H1 (cell line): ENCODE results near the gene KCTD21. TPM values are rescaled to one million over a fixed set of nuclear protein-coding genes. Genes with fewer than 3 reads are reported as not detected.

Experiments
- CTCF ChIA-PET: fragments of 300-600 bp; sonication (Branson Sonifier 250); formaldehyde crosslinking; loops from one replicate; lab custom pipeline; 2021; ENCODE audit not compliant: partially characterized antibody; lab: Charles Lee
- POLR2A ChIA-PET: fragments of 300-600 bp; sonication (Branson Sonifier 250); formaldehyde crosslinking; loops from one replicate; lab custom pipeline; 2021; ENCODE audit warnings: inconsistent platforms; ENCODE audit not compliant: partially characterized antibody; lab: Charles Lee
- DNase-seq, 2 experiments: peaks; one replicate each; pipeline versions ENCODE4 v3.0.0 to v3.0.0-alpha.2; 2010 to 2022; ENCODE audit warnings: low spot score in 2 of 2, low read depth in 1 of 2, mixed read lengths in 1 of 2
- FAIRE-seq: peaks from 2 replicates; lab custom pipeline; 2011; peaks lifted over from hg19 to GRCh38; lab: Jason Lieb, UNC
- H2AFZ ChIP-seq: 2 replicates; pipeline ENCODE4 v1.8.1; 2012; ENCODE audit warnings: low read length, inconsistent platforms
- H2AK5ac ChIP-seq: 2 replicates; pipeline ENCODE4 v1.6.1; 2013; ENCODE audit warnings: low read depth, low read length
- H2BK120ac ChIP-seq: replicated peaks from 2 replicates; pipeline ENCODE3; 2013; ENCODE audit warnings: low read depth, low read length, inconsistent platforms
- H2BK12ac ChIP-seq: 2 replicates; pipeline ENCODE4 v1.6.1; 2013; ENCODE audit warnings: low read depth, low read length
- H2BK15ac ChIP-seq: 2 replicates; pipeline ENCODE4 v1.6.1; 2013; ENCODE audit warnings: low read length
- H2BK20ac ChIP-seq: 2 replicates; pipeline ENCODE4 v1.6.1; 2013; ENCODE audit warnings: low read length
- H2BK5ac ChIP-seq: 2 replicates; pipeline ENCODE4 v1.6.1; 2013; ENCODE audit warnings: low read depth, low read length
- H3K14ac ChIP-seq: 2 replicates; pipeline ENCODE4 v1.6.1; 2013; ENCODE audit warnings: inconsistent platforms; ENCODE audit not compliant: insufficient read length
- H3K18ac ChIP-seq: 2 replicates; pipeline ENCODE4 v1.6.1; 2013; ENCODE audit warnings: low read length; ENCODE audit errors: extremely low read depth
- H3K23ac ChIP-seq: 2 replicates; pipeline ENCODE4 v1.6.1; 2013; ENCODE audit warnings: inconsistent platforms; ENCODE audit not compliant: insufficient read length
- H3K23me2 ChIP-seq: 2 replicates; pipeline ENCODE4 v1.6.1; 2013; ENCODE audit warnings: low read depth, low read length
- H3K27ac ChIP-seq: 2 replicates; pipeline ENCODE4 v1.6.1; 2011; ENCODE audit warnings: low read depth, low read length, inconsistent platforms
- H3K27me3 ChIP-seq, 4 experiments: replicated peaks in 1 of 4; 1 replicate in 1 of 4; 2 replicates in 3 of 4; pipeline versions ENCODE4 v1.6.1 to v1.8.1; 2011 to 2013; ENCODE audit warnings: low read length in 3 of 4, mild to moderate bottlenecking in 3 of 4, inconsistent platforms in 2 of 4, mixed read lengths in 2 of 4, moderate library complexity in 1 of 4; ENCODE audit not compliant: control insufficient read depth in 3 of 4, insufficient read depth in 3 of 4; ENCODE audit errors: extremely low read depth in 1 of 4
- H3K36me3 ChIP-seq, 4 experiments: 2 replicates each; pipeline versions ENCODE4 v1.6.1 to v1.8.1; 2011 to 2013; ENCODE audit warnings: mild to moderate bottlenecking in 4 of 4, low read length in 3 of 4, moderate library complexity in 2 of 4, control low read depth in 1 of 4, inconsistent platforms in 1 of 4; ENCODE audit not compliant: insufficient read depth in 4 of 4, control insufficient read depth in 2 of 4
- H3K4ac ChIP-seq: replicated peaks from 2 replicates; pipeline ENCODE3; 2013; ENCODE audit warnings: low read length, low read depth, mixed read lengths, inconsistent platforms; ENCODE audit not compliant: insufficient read length
- H3K4me1 ChIP-seq, 4 experiments: replicated peaks in 1 of 4; 1 replicate in 1 of 4; 2 replicates in 3 of 4; pipeline versions ENCODE4 v1.6.1 to v1.8.1; 2011 to 2013; ENCODE audit warnings: low read length in 3 of 4, inconsistent platforms in 2 of 4, mixed read lengths in 1 of 4; ENCODE audit not compliant: insufficient read depth in 4 of 4, control insufficient read depth in 3 of 4
- H3K4me2 ChIP-seq, 2 experiments: 2 replicates each; pipeline versions ENCODE4 v1.6.1 to v1.8.1; 2011 to 2013; ENCODE audit warnings: low read depth in 2 of 2, low read length in 2 of 2, control low read depth in 1 of 2, inconsistent platforms in 1 of 2, mild to moderate bottlenecking in 1 of 2; ENCODE audit not compliant: insufficient read depth in 1 of 2
- H3K4me3 ChIP-seq, 4 experiments: fragments of 200-600, 300-600 bp in 1 of 4; sonication (generic), shearing (Covaris generic), sonication (Bioruptor Twin) in 1 of 4; 2 replicates each; pipeline versions ENCODE4 v1.5.1 to v1.8.1; 2011 to 2016; ENCODE audit warnings: low read length in 4 of 4, low read depth in 3 of 4, control low read depth in 2 of 4, inconsistent platforms in 2 of 4, mild to moderate bottlenecking in 2 of 4, mixed read lengths in 1 of 4, moderate library complexity in 1 of 4; ENCODE audit not compliant: insufficient read depth in 2 of 4; ENCODE audit errors: extremely low read depth in 1 of 4
- H3K56ac ChIP-seq: replicated peaks from 2 replicates; pipeline ENCODE3; 2013; ENCODE audit warnings: low read depth, mild to moderate bottlenecking, mixed read lengths, low read length, inconsistent platforms; ENCODE audit not compliant: insufficient read length
- H3K79me1 ChIP-seq: 2 replicates; pipeline ENCODE4 v1.6.1; 2013; ENCODE audit warnings: low read depth, low read length, control low read depth
- H3K79me2 ChIP-seq, 2 experiments: 2 replicates each; pipeline versions ENCODE4 v1.6.1 to v1.8.1; 2012 to 2013; ENCODE audit warnings: low read length in 2 of 2, mild to moderate bottlenecking in 2 of 2, inconsistent platforms in 1 of 2; ENCODE audit not compliant: insufficient read depth in 2 of 2, control insufficient read depth in 1 of 2
- H3K9ac ChIP-seq, 4 experiments: replicated peaks in 1 of 4; 1 replicate in 1 of 4; 2 replicates in 3 of 4; pipeline versions ENCODE4 v1.6.1 to v1.8.1; 2011 to 2013; ENCODE audit warnings: low read depth in 3 of 4, low read length in 3 of 4, control low read depth in 2 of 4, mild to moderate bottlenecking in 2 of 4, moderate library complexity in 2 of 4, inconsistent platforms in 1 of 4; ENCODE audit errors: extremely low read depth in 1 of 4
- H3K9me3 ChIP-seq, 2 experiments: 2 replicates each; pipeline versions ENCODE4 v1.6.1 to v1.8.1; 2012 to 2013; ENCODE audit warnings: mild to moderate bottlenecking in 2 of 2, moderate library complexity in 2 of 2, control low read depth in 1 of 2, inconsistent platforms in 1 of 2, low read depth in 1 of 2, low read length in 1 of 2, mixed read lengths in 1 of 2; ENCODE audit not compliant: insufficient read depth in 2 of 2
- H4K20me1 ChIP-seq, 2 experiments: replicated peaks in 1 of 2; 2 replicates each; pipeline versions ENCODE3 to v1.8.1; 2011 to 2013; ENCODE audit warnings: inconsistent platforms in 2 of 2, low read length in 2 of 2, mild to moderate bottlenecking in 1 of 2; ENCODE audit not compliant: insufficient read depth in 2 of 2, control insufficient read depth in 1 of 2
- H4K5ac ChIP-seq: 2 replicates; pipeline ENCODE4 v1.6.1; 2013; ENCODE audit warnings: low read length, low read depth, mixed read lengths, inconsistent platforms; ENCODE audit not compliant: insufficient read length
- H4K8ac ChIP-seq: 2 replicates; pipeline ENCODE4 v1.8.0; 2013; ENCODE audit warnings: mild to moderate bottlenecking, moderate library complexity, low read length, inconsistent platforms; ENCODE audit not compliant: insufficient read depth; ENCODE audit errors: extremely low read depth
- H4K91ac ChIP-seq: replicated peaks from 2 replicates; pipeline ENCODE3; 2013; ENCODE audit warnings: low read length, mixed read lengths, inconsistent platforms; ENCODE audit not compliant: insufficient read length
- CEBPB ChIP-seq: IDR thresholded peaks from 2 replicates; pipeline ENCODE4 v1.6.1; 2012; ENCODE audit warnings: low read depth, low read length
- EGR1 ChIP-seq: IDR thresholded peaks from 2 replicates; pipeline ENCODE4 v1.6.1; 2011; ENCODE audit warnings: low read depth, low read length, borderline replicate concordance
- WGBS, 2 experiments: shearing (Covaris generic) in 1 of 2; methylation state at CpG; one replicate each; pipeline versions ENCODE4 v1.1.6 to v1.1.7; 2013 to 2015; ENCODE audit warnings: low lambda C conversion rate in 2 of 2, mixed read lengths in 2 of 2, inconsistent platforms in 1 of 2, low coverage in 1 of 2, missing lambda C conversion rate in 1 of 2; ENCODE audit not compliant: insufficient replicate concordance in 2 of 2, insufficient coverage in 1 of 2, insufficient read length in 1 of 2; ENCODE audit errors: extremely low coverage in 1 of 2, missing lambda C conversion rate in 1 of 2; 5-methylcytosine and 5-hydroxymethylcytosine counted together
- polyA plus RNA-seq, 7 experiments: library from polyadenylated mRNA; depleted of rRNA in 3 of 7; stranded (reverse) in 5 of 7; unstranded in 2 of 7; fragments of >200 nt in 5 of 7; fragments of 200-250 nt in 2 of 7; gene quantifications; 1 replicate in 5 of 7; 2 replicates in 1 of 7; 4 replicates in 1 of 7; pipeline versions ENCODE4 v1.2.1 to v1.2.3, GENCODE V29; 2011 to 2013; ENCODE audit warnings: missing spikeins in 2 of 7, mixed read lengths in 2 of 7
- total RNA-seq: library from RNA; stranded (reverse); fragmentation: NEBNext Ultra II Directional; extraction: Animal tissue kit (Norgen Biotek cat#: 25700); gene quantifications from 2 replicates; pipeline ENCODE4 v1.2.1, GENCODE V29; 2021

KCTD21 gene
- total and polyA plus RNA-seq, 2 of the 8 experiments (the other 6 are each of a cell fraction or from before 2014, with no cell fraction given) = 3.2 to 4.1 TPM

DNA sequence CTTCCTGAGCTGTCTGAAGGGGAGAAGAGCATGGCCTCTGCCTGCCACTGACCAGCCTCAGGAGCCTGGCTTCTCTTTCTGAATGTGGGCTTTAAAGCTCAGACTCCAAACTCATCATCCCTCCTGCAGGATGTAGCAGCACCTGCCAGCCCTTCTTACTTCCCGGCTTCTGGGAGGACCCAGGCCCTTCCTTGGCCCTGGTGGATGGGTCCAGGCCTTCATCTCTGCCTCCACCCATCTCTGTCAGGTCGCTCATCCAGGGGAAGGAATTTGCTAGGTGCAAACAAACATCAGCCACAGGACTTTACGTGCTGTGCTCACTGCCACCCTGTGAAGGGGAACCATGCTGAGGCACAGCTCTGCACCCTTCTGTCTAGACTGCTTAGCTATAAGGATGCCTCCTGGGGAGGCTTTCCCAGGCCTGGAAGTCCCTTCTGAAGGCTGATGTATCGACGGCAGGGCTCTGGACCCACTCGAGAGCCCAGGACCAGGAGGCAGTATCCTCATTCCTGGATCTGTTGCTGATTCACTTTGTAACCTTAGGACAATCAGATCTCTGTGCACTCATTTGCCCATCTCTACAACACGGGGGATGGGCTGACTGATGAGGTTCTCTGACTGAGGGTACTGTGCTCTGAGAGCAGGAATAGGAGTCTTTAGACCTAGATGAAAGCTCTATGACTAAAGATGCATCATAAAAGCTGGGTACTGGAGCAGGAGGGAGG, 31.2 kb upstream of the KCTD21 start:
- no peak overlapping the region; a peak in 1 of 7 replicates for H3K9ac ChIP-seq
- no peak overlapping the region for H2BK120ac ChIP-seq
- no peak for DNase-seq
- no peak overlapping the region for H2BK20ac ChIP-seq
- H3K27ac ChIP-seq = no peak overlapping the region
- no peak overlapping the region for H2BK5ac ChIP-seq
- no peak for FAIRE-seq
- ChIA-PET CTCF (interaction anchor here (0.5 to 6.7 kb wide), 6 partner anchors 9 to 366 kb away, joined by 3 to 38 read pairs (median 3); no protein-coding TSS in a partner anchor), POLR2A (interaction anchor here (0.8 to 1.3 kb wide), 2 partner anchors 11 to 37 kb away, joined by 3 read pairs; no protein-coding TSS in a partner anchor)
- H3K14ac ChIP-seq = no peak overlapping the region
- no peak overlapping the region for H3K4me3 ChIP-seq
- H2AK5ac ChIP-seq = no peak overlapping the region
- no peak overlapping the region for H3K4me2 ChIP-seq
- H3K23ac ChIP-seq = no peak overlapping the region
- no peak overlapping the region for H4K8ac ChIP-seq
- no peak overlapping the region for H2BK15ac ChIP-seq
- H2BK12ac ChIP-seq = no peak overlapping the region
- H3K23me2 ChIP-seq = no peaks in the 10 kb centered on the region
- no peak overlapping the region for H3K18ac ChIP-seq
- no peaks in the 10 kb centered on the region for H3K27me3 ChIP-seq
- no peak overlapping the region for H3K56ac ChIP-seq
- H4K91ac ChIP-seq = no peak overlapping the region
- peaks cover 0 to 4% (median 1%) of the 10 kb centered on the region in 4 experiments; a peak in 2 of 8 replicates for H3K36me3 ChIP-seq
- H4K20me1 ChIP-seq = peaks cover 0 to 2% of the 10 kb centered on the region in 2 experiments
- no peaks in the 10 kb centered on the region for H3K9me3 ChIP-seq
- 94% methylated on average over 7 of the region's 7 CpGs; no CpG with 5 or more reads in 1 of the 2 experiments for WGBS, 2 experiments
- no peak overlapping the region for H4K5ac ChIP-seq
- no peaks in the 10 kb centered on the region for H3K79me2 ChIP-seq
- H3K79me1 ChIP-seq = no peaks in the 10 kb centered on the region
- H3K4ac ChIP-seq = no peak overlapping the region
- H3K4me1 ChIP-seq = no peaks in the 10 kb centered on the region
- H2AFZ ChIP-seq = no peak overlapping the region
- TF ChIP-seq EGR1 (no peak), CEBPB (no peak)
